Measurements from ENCODE around the gene NIT1.
"Not testable (repeated sequence)": the region's sequence is repeated elsewhere in the genome, so short reads cannot be mapped to it uniquely, and the experiment has no call there.

The NIT1 gene

DNA sequence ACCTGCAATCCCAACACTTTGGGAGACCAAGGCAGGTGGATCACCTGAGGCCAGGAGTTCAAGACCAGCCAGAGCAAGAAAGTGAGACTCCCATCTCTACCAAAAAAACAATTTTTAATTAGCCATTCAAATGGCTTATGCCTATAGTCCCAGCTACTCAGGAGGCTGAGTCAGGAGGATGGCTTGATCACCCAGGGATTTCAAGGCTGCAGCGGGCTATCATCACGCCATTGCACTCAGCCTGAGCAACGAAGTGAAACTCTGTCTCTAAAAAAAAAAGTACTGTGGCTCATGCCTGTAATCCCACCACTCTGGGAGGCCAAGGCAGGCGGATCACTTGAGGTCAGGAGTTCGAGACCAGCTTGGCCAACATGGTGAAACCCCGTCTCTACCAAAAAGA is 1.9 kb upstream of the NIT1 start:
- not testable (repeated sequence) for DNase-seq

DNA sequence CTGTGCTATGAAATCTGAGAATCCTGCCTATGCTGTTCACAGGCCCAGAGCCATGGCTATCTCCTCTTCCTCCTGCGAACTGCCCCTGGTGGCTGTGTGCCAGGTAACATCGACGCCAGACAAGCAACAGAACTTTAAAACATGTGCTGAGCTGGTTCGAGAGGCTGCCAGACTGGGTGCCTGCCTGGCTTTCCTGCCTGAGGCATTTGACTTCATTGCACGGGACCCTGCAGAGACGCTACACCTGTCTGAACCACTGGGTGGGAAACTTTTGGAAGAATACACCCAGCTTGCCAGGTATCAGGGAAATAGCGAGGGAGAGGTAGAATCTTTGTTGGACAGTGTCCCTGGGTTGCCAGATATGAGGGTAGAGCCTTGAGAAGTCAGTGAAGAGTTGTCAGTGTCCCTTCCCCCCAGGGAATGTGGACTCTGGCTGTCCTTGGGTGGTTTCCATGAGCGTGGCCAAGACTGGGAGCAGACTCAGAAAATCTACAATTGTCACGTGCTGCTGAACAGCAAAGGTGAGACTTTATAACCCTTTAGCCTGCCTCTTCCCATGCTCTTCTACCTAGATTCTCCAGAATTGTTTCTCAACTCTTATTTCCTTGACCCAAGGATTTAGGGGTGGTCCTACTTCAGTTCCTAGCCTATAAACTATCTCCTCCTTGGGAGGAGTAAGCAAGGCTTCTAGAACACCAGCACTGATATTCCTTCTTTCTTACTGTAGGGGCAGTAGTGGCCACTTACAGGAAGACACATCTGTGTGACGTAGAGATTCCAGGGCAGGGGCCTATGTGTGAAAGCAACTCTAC is 1.4 kb downstream of the NIT1 start:
- no peak for DNase-seq

DNA sequence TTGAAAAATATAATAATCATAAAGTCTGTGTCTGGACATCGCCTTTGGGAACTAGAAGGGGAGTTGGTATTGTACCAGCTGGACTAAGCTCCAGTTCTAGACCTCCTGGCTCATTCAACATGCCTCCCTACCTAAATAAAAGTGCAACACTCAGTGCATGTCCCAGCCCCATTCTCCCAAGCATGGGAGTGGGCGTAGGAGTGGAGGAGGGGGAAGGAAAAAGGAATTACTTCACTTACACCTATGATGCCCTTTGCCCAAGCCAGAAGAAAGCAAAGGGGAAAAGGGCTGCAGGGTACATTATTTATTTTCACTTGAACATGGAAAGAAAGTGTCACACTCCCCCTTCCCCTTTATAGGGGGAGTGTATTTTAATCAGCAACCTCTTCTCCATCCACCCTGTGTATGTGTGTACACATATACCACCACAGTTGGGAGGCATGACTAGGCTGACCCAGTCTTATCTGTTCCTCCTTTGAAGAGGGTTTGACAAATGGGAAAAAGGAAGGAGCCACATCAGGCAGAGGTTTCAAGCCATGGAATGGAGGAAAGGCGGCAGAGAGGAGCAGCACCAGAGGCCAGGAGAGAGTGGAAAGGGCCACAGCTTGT is 3.2 kb downstream of the NIT1 start:
- no peak for DNase-seq

DNA sequence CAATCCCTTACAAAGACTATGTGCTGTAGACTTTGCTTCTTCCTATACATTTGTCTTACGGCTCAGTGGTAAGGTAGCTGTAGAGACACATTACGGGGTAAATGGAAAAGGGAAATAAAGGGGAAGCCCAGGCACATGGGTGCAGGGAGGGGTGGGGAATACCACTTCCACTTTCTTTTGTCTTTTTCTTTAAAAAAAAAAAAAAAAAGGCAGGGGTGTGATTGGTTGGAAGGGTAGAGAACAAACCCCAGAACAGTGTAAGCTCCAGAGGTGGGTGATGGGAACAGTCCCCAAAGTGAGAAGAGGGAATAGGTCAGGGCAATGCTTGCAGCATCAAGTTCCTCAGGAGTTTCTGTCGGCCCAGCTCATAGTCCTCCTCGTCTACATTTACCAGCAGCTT is 3.9 kb downstream of the NIT1 start:
- no peak for DNase-seq

DNA sequence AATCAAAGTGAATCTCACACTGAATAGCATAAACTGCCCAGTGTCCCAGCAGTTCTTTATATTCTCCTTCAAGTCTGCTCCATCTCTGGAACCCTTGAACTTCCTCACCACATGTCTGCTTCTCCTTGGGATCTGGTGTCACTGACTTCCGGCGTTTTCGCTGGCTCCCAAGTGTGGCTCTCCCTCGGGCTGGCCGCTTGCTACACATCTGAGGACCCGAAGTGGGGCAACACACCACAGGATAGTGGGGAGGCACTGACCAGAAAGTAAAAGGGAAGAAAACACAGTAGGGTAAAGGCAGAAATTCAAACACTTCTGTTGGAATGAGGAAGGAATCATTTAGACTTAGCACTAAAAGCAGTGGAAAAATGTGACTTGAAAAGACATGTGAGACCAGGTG is 5.1 kb downstream of the NIT1 start:
- no peak for DNase-seq

DNA sequence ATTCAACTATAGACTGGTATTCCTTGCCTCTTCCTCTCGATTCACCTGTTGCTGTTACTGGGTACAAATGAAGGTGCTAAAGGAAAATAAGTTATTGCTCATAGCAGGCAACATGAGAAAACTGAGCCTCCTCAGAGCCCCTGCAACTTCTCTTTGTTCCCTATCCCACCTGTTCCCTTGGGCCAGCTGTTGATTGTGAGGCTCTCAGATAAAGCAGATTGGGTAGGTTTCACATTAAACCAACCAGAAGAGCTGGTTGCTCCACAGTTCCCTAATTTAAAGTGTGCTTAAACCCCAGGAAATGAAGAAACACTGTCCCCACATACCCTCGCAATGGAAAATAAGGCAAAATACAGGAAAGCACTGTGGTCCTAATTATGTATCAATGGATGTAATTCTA is 9.7 kb downstream of the NIT1 start:
- no peak for DNase-seq

DNA sequence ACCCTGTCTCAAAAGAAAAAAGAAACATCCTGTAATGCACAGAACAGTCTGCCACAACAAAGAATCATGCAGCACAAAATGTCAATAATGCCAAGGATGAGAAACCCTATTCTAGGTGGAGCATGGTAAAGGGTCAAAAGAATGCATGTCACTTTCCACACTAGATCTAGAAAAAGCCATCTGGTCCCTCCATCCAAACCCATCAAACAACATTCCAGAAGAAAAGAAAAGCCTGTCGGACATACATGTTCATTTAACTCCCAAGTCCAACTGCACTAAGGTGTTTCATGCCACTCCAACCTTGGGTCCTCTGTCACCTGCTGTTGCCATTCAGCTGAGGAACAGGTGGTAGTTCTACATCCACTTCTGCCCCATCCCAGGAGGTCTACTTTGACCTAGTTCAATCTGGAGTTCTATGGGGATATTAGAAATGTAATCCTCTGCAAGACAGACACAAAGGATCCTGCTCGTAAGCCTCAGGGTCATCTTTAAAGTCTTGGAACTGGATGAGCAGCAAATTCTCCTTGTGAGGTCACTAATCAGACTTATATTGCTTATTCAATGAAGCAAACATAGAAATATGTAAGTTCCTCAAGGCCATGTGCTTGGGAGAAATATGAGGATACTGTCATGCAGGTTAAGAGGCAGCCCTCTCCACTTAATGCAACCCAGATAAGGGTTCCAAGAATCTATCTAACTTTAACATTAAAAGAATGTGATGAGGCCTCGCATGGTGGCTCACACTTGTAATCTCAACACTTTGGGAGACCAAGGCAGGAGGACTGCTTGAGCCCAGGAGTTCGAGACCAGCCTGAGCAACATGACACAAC is 10.9 kb downstream of the NIT1 start:
- DNase-seq, result no peak

DNA sequence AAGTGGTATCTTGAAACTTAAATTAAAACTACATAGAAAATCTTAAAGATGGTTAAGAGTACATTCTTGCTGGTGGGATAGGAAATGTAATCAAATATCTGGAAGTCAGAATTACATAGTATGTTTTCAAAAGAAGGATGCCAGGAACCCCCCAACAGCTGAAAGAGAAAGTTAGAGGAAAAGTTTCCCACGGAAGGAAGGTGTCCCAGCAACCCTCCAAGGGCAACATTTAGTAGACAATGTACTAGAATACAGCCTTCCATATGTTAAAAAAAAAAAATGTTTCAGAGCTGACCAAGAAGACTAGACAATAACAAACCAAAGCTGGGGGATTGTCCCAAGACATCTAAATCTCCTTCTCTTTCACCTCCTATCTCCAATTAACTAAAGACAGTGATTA is 12.4 kb downstream of the NIT1 start:
- no peak for DNase-seq

DNA sequence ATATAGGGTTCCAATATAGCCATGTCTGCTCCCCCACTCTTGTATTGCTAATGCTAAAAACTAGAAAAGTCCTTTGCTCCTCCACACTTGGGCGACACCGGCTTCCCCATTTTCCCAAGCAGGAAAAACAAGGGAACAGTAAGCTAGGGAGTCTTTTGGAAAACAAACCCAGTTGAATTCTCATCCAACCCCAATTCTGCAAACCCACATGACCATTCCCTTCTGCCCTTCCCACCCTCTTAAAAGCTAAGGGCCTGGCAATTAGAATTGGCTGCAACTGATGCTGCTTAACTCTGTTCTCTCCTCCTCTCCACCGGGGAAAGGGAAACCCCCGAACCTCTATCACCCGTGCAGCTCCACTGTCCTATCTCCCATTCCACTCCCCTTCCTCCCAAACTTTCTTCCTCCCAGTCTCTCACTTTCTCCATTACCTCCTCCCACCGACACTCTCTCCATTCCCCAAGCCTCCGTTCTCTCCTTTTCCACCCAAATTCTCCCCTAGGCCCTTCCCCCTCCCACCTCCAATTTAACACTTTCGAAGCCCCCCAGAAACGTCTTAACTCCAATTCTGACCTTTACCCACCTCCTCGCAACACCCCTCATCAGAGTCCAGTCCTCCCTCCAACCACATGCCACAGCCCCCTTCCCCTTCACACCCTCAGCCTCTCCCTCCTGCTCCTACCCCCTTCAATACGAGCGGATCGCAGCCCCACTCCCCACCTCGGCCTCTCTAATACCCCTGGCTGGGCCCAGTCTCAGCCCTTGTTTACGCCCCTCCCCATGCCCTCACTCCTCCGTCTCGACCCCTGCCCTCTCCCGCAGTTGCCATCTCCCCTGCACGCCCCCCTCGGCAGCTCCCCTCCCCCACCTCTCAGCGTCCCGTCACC is 13.9 kb downstream of the NIT1 start:
- DNase-seq, result no peak

DNA sequence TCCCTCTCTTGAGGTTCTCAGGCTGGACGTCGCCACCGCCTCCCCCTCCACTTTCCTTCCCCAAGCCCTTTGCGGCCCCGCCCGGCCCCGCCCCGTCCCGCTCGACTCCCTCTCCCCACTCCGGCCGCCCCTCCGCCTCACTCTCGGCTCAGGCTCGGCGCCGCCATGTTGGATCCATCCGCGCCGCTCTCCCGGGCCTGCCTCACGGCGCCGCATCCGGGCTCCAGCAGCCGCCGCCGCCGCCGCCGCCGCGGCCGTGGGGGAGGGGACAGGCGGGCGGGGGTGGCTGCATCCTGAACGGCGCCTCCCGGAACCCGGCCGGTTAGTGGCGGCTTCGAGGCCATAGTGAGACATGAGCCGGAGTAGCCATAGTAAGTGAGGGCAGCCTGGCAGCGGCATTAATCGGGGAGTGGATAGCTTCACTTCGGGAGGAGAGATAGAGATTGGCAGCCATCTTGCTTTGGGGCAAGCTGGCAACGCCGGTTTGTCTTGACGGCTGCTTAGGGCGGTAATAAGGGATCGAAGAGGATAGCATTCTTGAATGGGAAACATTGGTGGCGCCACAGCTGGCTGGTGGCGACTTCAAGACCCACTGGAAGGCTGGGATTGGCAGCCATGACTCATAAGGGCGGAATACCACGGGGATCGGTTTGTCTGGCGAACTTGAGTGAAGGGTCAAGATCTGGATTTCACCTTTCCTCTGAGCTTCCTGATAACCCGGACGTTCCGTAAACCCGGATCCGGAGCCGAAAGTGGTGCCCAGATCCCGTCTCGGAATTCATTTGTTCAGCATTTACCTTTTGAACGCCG is 14.7 kb downstream of the NIT1 start, which contains the start of gene DEDD:
TSS of gene DEDD (minus strand) at position 258 of the 810 bp plus-strand sequence. CDS start 8,205 bp downstream, outside the sequence.
- peak; percentile 87 for DNase-seq

DNA sequence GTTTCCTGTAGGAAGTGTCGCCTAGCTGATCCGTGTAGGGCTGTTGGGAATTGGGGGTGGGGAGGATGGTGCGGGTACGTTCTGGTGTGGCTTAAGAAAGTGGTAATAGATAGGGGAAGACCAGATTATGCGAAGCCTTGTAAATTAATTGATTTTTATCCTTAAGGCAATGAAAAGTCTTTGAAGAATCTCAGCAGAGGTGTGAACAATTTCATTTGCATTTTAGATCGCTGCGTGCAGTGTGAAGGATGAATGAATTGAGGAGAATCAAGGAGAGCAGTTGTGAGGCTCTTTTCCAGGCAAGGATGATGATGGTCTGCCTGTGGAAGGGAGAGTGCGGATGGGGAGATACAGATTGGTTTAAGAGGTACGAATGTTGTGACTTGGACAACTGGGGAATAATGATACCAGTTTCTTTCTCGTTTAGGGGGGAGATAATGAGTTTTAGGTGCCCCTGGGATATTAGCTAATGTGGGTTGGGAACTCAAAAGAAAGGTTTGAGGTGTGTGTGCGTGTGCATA is 15.4 kb downstream of the NIT1 start:
- no peak for DNase-seq

DNA sequence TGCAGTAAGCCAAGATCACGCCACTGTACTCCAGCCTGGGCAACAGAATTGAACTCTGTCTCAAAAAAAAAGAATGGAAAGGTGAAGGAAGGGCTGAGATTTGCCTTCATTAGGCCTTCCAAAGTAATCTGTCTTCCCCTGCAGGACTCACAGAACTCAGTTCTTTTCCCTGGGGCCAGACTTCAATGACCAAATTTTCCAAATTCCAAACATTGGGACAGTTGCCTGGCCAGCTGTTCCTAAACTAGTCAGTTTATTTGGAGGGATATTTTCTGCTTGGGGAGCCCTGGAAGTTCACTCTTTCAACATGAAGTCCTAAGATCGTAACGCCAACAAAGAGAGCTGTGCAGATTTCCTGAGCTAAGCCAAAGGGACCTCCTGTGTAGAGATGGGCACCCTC is 20.0 kb downstream of the NIT1 start:
- no peak for DNase-seq

DNA sequence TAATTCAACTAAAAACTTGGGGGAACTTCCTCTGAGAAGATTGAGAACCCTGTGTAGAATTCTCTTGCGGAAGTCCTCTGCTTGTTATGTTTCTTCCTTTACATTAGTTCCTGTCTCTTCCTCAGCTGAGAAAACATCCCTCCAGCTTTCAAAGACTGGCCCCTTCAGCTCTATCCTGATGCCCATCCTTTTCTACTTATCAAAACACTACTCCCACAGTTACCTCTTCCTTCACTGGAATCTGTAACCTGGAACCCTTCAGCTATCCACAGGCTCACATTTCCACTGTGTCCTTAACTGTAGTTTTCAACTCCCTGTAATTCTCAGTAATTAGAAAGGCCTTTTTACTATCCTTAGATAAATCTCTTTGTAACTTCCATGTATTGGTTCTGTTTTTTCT is 20.5 kb downstream of the NIT1 start:
- DNase-seq, result no peak

DNA sequence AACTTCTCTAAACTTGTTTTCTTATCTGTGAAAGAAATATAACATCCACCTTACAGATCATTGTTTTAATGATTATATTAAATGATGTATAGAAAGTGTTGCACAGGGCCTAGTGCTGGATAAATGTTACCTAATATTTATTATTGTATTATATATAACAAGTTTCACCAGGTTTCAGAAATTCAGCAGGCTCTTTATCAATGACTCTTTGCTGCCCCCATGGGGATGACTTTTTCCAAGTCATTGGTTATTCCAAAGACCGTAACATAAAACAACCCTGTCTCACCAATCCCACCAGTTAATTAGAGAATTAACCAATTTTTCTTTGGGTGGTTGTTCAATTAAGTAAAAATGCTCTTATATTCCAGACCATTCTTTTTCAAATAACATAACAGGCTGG is 21.9 kb downstream of the NIT1 start:
- DNase-seq, result no peak

DNA sequence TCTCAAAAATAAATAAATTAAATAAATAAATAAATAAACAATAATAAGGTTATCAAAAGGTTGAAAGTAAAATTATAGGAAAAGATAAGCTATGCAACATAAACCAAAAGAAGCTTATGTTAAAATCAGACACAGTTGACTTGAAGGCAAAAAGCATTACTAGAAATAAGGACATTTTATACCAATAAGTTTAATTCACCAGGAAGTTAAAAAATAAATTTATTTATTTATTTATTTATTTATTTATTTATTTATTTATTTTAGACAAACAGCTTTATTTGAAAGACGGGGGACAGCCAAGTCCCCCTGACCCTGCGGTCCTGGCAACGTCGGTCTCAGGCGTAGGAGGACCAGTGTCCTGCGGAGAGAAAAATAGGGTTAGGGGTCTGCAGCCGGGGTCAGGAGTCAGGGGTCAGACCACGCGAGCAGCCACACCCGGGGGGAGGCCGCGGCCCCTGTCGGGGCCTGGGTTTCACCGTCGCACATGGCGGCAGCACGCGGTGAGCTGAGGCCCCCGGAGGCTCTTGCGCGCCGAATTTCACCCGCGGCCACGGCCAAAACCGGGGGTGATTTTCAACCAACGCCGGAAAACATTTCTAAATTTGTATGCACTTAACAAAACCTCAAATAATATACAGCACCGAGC is 23.0 kb downstream of the NIT1 start:
- DNase-seq, result no peak

DNA sequence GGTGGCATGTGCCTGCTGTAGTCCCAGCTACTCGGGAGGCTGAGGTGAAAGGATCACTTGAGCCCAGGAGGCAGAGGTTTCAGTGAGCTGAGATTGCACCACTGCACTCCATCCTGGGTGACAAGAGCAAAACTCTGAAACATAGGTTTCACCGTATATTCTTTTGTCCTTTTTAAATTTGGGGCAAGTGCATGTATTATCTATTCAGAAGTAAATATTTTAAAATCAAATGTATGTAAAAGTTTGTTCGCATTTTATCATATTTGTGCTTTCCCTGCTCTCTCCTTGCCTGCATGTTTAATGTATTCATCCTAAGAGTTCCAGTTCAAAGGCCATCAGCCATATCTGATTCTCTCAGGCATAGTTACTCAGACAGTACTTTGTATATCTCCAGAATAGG is 27.9 kb downstream of the NIT1 start:
- DNase-seq, result no peak

DNA sequence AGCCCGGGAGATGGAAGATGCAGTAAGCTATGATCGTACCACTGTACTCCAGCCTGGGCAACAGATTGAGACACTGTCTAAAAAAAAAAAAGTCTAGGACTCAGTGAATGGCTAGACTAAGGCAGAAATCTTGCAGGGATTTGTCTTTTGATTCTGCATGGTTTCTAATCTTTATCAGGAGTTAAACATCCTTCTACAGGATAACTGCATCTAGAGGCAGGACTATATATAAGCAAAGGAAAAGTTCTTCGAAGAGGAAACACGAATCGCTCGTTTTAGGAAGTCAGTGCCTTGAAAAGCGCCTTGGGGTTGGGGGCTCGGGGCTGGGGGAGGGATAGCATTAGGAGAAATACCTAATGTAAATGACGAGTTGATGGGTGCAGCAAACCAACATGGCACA is 35.3 kb downstream of the NIT1 start:
- no peak for DNase-seq

DNA sequence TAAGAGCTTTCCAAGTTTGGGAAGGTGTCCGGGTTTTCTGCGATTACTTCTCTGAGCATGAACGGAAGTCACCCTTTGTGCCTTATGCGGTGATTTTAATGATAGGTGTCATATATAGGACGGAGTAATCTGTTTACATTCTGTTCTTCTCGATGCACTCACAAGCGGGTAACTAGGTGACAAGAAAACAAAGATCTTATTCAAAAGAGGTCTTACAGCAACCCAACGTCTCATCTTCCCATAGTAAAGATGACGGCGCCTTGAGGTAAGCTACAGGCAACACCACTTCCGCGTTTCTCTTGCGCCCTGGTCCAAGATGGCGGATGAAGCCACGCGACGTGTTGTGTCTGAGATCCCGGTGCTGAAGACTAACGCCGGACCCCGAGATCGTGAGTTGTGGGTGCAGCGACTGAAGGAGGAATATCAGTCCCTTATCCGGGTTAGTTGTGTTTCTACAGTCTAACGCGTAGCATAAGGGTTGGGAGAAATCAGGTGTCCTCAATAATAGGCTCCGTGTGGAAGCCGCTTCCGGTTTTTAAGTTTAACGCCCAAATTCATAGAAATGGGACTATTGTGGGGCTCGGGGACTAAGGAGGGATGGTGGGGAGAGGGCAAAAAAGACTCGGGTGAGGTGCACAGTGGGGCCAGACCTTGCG is 35.9 kb downstream of the NIT1 start, which contains the start of gene UFC1:
TSS of gene UFC1 (plus strand) at position 297 of the 656 bp plus-strand sequence. CDS start at position 317, 20 bp downstream.
- DNase-seq, result peak; percentile 80

DNA sequence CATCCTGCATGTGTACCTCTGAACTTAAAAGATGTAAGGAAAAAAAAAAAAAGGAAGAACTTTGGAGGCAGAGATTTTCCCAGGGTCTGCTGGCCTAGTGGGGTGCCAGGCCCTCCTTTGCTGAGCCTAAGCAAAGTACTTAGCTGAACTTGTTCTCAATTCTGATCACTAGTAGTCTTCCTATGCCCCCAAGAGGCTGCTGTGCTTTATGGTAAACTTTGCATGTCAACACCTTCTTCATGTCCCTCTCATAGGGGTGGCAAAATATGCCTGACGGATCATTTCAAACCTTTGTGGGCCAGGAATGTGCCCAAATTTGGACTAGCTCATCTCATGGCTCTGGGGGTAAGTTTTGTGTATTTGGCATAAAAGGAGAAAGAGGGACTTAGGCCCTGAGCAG is 40.0 kb downstream of the NIT1 start:
- DNase-seq, result no peak

DNA sequence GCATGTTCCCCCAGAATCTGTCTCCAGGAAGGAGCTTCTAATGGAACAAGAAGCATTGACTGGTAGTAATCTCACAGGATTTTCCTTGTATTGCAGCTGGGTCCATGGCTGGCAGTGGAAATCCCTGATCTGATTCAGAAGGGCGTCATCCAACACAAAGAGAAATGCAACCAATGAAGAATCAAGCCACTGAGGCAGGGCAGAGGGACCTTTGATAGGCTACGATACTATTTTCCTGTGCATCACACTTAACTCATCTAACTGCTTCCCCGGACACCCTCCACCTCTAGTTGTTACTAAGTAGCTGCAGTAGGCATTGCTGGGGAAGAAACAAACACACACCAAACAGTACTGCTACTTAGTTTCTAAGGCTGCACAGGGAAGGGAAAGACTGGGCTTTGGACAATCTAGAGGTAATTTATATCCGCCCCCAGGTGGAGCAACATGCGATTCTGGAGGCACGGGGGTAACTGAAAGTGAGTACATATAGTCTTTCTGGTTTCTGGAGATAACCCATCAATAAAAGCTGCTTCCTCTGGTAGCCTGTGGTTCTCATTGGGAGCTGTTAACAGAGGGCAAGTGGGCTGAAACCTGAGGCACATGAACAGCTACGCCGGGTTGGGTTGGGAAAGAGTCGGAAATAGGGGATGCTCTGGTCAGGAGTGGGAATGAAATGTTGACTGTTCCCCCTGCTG is 40.6 kb downstream of the NIT1 start:
- DNase-seq, result no peak

Measured in activated CD4-positive, CD25-positive, alpha-beta regulatory T cell treated with anti-CD3 and anti-CD28 coated beads, Interleukin-2, amount 50 U/mL, for 72 hours (primary cell).